GM19468 (cell line): ENCODE measurements around the gene IFNGR1.
"Not testable (repeated sequence)": the region's sequence is repeated elsewhere in the genome, so short reads cannot be mapped to it uniquely, and the experiment has no call there.

Source experiments
- ATAC-seq: cut with Tn5 transposase; IDR thresholded peaks from one replicate; pipeline ENCODE4 v1.9.1; 2021; ENCODE audit warnings: mild to moderate bottlenecking, moderate library complexity, moderate number of reproducible peaks; ENCODE audit not compliant: unreplicated experiment; ENCODE audit errors: extremely low read depth

The IFNGR1 gene

GRCh38 chr6:137214931-137215330 is 4.3 kb downstream of the IFNGR1 start:
- ATAC-seq: no peak

- ATAC-seq: no peak
Observed at GRCh38 chr6:137213813-137214212, 5.4 kb downstream of the IFNGR1 start.

DNA sequence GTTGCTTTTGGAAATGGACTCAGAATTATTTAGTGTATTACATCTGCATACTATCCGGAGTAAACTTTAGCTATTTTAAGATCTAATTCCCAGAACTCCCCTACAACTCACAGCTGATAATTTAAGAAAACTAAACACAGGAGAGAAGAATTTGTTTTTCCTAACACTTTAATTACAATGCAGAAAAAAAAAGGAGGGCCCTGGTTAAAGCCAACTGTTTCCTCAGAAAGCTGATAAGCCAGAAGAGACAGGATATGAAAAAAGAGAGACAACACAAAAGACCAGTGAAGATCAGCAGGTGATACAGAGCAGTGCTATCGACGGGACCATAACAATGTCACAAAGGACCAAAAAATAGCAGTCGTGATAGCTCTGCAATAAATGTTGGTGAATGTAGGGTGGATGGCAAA is 5.8 kb downstream of the IFNGR1 start:
- no peak for ATAC-seq

- no peak for ATAC-seq
Observed at GRCh38 chr6:137211910-137212309, 7.3 kb downstream of the IFNGR1 start.

DNA sequence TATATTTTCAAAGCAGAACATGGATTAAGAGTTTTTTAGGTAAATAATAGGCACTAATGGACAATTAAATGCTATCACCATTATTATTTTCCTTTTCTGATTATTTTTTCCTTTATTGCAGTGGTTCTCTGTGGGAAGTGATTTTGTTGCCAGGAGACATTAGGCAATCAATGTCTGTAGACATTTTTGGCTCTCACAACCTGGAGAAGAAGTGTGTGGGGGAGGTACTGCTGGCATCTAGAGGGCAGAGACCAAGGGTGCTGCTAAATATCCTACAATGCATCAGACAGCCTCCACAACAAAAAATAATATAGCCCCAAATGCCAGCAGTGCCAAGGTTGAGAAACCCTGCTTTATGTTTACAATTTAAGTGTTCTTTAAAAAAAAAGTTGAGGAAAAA is 8.3 kb downstream of the IFNGR1 start:
- no peak for ATAC-seq

GRCh38 chr6:137208279-137208678 is 10.9 kb downstream of the IFNGR1 start:
- ATAC-seq: no peak

DNA sequence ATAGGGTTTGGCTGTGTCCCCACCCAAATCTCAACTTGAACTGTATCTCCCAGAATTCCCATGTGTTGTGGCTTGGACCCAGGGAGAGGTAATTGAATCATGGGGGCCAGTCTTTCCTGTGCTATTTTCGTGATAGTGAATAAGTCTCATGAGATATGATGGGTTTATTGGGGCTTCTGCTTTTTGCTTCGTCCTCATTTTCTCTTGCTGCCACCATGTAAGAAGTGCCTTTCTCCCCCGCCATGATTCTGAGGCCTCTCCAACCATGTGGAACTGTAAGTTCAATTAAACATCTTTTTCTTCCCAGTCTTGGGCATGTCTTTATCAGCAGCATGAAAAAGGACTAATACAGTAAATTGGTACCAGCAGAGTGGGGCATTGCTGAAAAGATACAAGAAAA is 11.7 kb downstream of the IFNGR1 start:
- not testable (repeated sequence) for ATAC-seq

- no peak for ATAC-seq
Observed at GRCh38 chr6:137206577-137206976, 12.6 kb downstream of the IFNGR1 start.

DNA sequence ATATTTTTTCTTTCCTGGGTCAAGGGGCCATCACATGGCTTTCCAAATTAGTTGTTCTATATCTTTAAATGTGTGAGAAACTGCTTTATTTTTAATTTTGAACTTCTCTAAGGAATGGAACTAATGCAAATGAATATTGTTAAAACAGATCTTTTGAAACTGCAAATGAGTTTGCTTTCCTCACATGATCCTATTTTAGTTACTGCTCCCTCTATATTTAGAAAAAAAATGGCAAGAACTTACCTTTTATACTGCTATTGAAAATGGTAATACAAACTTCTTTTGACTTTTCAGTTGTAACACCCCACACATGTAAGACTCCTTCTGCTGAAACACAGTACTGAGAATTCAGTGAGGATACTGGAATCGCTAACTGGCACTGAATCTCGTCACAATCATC is 15.9 kb downstream of the IFNGR1 start:
- ATAC-seq: no peak

- no peak for ATAC-seq
Observed at GRCh38 chr6:137202078-137202477, 17.1 kb downstream of the IFNGR1 start.

DNA sequence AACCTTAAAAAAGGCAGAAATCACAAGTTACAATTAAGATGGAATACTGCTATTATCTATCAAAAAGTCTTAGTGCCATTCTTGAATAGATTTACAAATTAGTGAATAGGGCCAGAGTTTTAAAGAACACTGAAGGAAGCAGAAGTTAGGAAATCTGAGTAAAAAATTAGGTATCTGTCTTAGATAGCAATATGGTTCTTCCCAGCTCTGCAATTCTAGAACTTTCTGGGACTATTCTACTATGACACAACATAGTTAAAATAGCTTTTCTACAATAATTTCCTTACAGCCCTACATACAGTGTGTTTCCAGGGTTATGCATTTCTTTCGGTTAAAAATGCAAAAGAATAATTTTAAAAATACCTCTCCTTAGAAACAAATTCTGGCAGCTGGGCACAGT is 18.2 kb downstream of the IFNGR1 start:
- no peak for ATAC-seq

- no peak for ATAC-seq
Observed at GRCh38 chr6:137200288-137200687, 18.9 kb downstream of the IFNGR1 start.

- no peak for ATAC-seq
Observed at GRCh38 chr6:137197684-137198645, 21.2 kb downstream of the IFNGR1 start.

GRCh38 chr6:137193256-137194070 is 25.7 kb downstream of the IFNGR1 start:
- ATAC-seq: no peak

DNA sequence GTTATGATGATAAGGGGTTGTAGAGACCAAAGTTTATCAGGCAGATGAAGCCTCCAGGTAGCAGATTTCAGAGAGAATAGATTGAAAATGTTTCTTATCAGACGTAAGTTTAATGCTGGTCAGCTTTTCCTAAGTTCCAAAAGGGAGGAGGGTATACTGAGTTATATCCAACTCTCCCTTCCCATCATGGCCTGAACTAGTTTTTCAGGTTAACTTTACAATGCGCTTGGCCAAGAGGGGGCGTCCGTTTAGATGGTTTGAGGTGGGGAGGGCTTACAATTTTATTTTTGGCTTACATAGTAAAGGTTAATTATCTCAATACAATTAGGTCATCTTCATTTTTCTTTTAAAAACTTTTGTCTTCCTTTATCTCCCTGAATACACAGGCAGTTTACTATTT is 26.4 kb downstream of the IFNGR1 start:
- no peak for ATAC-seq

DNA sequence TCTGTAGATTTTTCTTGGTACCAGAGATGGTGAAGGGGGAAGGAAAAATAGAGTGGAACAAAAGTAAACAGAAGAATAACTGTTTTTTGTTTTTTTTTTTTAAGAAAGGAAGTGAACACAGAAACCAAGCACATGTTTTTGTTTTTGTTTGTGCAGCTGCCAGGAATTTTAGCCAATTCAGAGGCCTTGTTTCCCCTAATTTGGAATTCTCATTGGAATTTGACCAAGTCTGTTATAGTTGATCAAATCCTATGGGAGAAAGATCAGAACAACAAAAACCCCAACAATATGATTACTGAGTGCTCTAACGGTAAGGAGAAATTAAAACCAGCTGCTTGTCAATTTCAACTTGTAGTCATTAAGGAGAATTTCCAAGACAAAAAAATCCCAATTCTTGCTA is 27.5 kb downstream of the IFNGR1 start:
- ATAC-seq: no peak

- no peak for ATAC-seq
Observed at GRCh38 chr6:137191236-137191635, 27.9 kb downstream of the IFNGR1 start.

DNA sequence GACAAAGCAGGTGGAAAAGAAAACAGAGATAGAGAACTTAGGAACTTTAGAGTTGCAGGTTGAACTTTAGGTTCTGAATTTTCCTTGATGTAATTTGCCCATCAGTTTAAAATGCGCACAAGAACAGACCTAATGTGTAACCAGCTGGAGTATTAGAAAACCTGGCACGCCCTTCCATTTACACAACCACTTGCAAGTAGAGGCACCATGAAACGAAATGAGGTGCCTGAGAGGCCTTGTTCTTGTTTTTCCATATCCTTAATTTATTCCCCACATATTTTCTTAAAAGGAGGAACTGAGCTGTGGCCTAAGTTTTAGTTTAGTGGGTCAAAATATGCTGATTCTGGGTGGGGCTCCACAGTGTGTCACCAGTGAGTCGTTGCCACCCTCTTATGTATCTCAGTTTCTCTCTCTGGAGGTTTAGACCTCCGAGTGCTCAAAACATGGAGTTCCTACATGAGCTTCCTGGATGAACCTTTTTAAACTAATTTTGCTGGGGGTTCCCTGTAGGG is 28.5 kb downstream of the IFNGR1 start:
- no peak for ATAC-seq

DNA sequence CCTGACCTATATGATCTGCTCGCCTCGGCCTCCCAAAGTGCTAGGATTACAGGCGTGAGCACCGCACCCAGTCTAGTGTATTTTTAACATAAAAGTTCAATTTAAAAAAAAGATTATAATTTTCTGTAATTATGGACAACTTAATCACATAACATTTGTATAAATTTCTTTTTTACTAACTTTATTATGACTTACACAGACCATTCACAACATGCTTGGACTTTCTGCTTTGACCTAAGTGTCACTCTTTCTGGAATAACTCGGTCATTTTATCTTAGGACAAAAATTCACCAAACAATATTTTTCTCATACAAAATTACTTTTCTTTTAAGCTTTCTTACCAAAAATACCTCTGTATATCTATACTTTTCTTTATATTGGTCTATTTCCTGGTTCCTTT is 30.3 kb downstream of the IFNGR1 start:
- ATAC-seq: no peak

GRCh38 chr6:137185290-137185689 is 33.9 kb downstream of the IFNGR1 start:
- no peak for ATAC-seq

GRCh38 chr6:137182654-137183073 is 36.5 kb downstream of the IFNGR1 start:
- no peak for ATAC-seq
